ENCODE measurements around the gene MAPRE2. TPM values are rescaled to one million over a fixed set of nuclear protein-coding genes. Genes with fewer than 3 reads are reported as not detected.

MAPRE2 gene
- total RNA-seq = 10 to 100 TPM; 21.2 to 35.5 (median 27.8) TPM

DNA sequence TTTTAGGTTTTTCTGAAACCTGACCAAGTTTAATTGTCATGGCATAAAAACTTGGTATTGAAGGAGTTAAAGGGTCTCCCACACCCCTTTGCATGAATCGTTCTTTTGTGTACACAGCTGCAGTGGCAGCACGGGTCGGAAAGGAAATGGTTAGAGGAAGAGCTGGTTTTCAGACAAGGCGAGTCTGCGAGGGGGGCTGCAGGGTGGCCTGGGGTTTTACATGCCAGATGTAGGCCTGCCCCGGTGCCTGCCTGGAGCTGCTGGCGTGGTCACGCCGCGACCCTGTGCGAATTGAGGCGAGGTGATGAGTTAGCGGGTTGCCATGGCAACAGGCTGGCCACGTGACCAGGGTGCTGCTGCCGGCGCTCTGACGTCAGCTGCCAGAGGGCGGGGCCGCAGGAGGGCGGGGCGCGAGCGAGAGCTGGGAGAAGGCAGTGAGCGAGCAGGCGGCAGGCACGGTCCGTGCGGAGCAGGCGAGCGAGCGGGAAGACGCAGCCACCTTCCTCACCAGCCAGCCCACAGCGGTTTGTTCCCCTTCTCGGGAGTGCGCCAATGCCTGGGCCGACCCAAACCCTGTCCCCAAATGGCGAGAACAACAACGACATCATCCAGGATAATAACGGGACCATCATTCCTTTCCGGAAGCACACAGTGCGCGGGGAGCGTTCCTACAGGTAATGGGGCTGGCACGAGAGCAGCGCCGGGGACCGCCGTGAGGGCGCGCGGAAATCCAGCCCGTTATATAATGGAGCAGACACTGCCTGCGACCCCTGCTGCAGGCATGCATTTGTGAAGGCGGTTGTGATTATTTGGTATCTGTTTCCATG is at the start of gene MAPRE2:
Gene MAPRE2 (plus strand): TSS at position 426 of the 827 bp plus-strand sequence. CDS start 127 bp downstream, at position 553.
- peak within 1 kb of the TSS; percentile 82 to 90 (median 88) for H3K27ac ChIP-seq
- ATAC-seq (ENCODE audit: low FRiP score in 2 of 2) (peak; percentile 98), DNase-seq (peak; percentile 100)
- WGBS, 2 donors = 0% methylated on average over 4 to 44 of the region's 54 CpGs
- peak within 1 kb of the TSS; percentile 72 to 93 (median 74) for H3K4me3 ChIP-seq
- H3K4me1 ChIP-seq = peaks cover 38 to 43% (median 42%) of the 10 kb centered on the region in 4 donors
- no peaks in the 10 kb centered on the region for H3K36me3 ChIP-seq
- TF ChIP-seq EP300 (IDR thresholded peaks at IDR 0.05) = peak in 1 of 4 donors; percentile 42
- peak; percentile 94 to 98 for TF ChIP-seq POLR2AphosphoS5 (IDR thresholded peaks at IDR 0.05)
- TF ChIP-seq, protein P1, sequence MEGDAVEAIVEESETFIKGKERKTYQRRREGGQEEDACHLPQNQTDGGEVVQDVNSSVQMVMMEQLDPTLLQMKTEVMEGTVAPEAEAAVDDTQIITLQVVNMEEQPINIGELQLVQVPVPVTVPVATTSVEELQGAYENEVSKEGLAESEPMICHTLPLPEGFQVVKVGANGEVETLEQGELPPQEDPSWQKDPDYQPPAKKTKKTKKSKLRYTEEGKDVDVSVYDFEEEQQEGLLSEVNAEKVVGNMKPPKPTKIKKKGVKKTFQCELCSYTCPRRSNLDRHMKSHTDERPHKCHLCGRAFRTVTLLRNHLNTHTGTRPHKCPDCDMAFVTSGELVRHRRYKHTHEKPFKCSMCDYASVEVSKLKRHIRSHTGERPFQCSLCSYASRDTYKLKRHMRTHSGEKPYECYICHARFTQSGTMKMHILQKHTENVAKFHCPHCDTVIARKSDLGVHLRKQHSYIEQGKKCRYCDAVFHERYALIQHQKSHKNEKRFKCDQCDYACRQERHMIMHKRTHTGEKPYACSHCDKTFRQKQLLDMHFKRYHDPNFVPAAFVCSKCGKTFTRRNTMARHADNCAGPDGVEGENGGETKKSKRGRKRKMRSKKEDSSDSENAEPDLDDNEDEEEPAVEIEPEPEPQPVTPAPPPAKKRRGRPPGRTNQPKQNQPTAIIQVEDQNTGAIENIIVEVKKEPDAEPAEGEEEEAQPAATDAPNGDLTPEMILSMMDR (IDR thresholded peaks at IDR 0.05) = no peak
- peak in 3 of 4 donors; percentile 83 to 97 (median 95) for TF ChIP-seq POLR2A (IDR thresholded peaks at IDR 0.05)
- no peaks in the 10 kb centered on the region for H3K27me3 ChIP-seq
- no peaks in the 10 kb centered on the region for H3K9me3 ChIP-seq

- ATAC-seq (ENCODE audit: low FRiP score in 2 of 2) (no peak), DNase-seq (no peak)
- no peak overlapping the region for H3K27ac ChIP-seq
- TF ChIP-seq EP300 (IDR thresholded peaks at IDR 0.05) (no peak), POLR2AphosphoS5 (IDR thresholded peaks at IDR 0.05) (no peak), POLR2A (IDR thresholded peaks at IDR 0.05) (no peak)
- TF ChIP-seq, protein P1 (IDR thresholded peaks at IDR 0.05) = no peak
- no peaks in the 10 kb centered on the region for H3K9me3 ChIP-seq
- WGBS, 2 donors = 95 to 96% methylated on average over 3 of the region's 3 CpGs
- no peaks in the 10 kb centered on the region for H3K36me3 ChIP-seq
- no peak overlapping the region for H3K4me3 ChIP-seq
- H3K27me3 ChIP-seq = no peaks in the 10 kb centered on the region
- H3K4me1 ChIP-seq = no peaks in the 10 kb centered on the region
Observed at GRCh38 chr18:34991561-34991960, 49.7 kb upstream of the MAPRE2 start.

DNA sequence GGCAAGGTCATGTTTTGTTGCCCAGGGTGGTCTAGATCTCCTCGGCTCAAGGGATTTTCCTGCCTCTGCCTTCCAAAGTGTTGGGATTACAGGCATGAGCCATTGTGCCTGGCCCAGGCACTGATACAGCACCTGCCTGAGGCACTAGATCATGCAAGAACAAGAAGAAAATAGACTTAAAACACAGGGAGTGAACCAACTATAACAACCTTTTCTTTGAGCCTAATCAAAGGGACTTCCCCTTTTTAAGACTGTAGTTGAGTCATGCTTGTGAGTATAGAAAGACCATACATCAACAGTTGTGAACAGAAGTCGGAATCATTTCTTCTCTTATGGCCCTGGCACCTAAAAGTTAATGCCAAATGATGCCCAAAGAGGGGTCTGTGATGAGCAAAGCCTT is 47.9 kb upstream of the MAPRE2 start:
- no peaks in the 10 kb centered on the region for H3K27me3 ChIP-seq
- no peaks in the 10 kb centered on the region for H3K9me3 ChIP-seq
- no peak overlapping the region for H3K27ac ChIP-seq
- H3K4me1 ChIP-seq = no peaks in the 10 kb centered on the region
- TF ChIP-seq EP300 (IDR thresholded peaks at IDR 0.05) = no peak
- TF ChIP-seq POLR2AphosphoS5 (IDR thresholded peaks at IDR 0.05) = no peak
- TF ChIP-seq, protein P1 (IDR thresholded peaks at IDR 0.05) = no peak
- no peak for TF ChIP-seq POLR2A (IDR thresholded peaks at IDR 0.05)
- WGBS, 2 donors = 87 to 88% methylated on average over 2 of the region's 2 CpGs
- no peak for ATAC-seq (ENCODE audit: low FRiP score in 2 of 2)
- no peaks in the 10 kb centered on the region for H3K36me3 ChIP-seq
- no peak for DNase-seq
- no peak overlapping the region for H3K4me3 ChIP-seq

GRCh38 chr18:34995746-34996145 is 45.5 kb upstream of the MAPRE2 start:
- TF ChIP-seq, protein P1 (IDR thresholded peaks at IDR 0.05) = no peak
- TF ChIP-seq POLR2A (IDR thresholded peaks at IDR 0.05) (no peak), POLR2AphosphoS5 (IDR thresholded peaks at IDR 0.05) (no peak), EP300 (IDR thresholded peaks at IDR 0.05) (no peak)
- WGBS, 2 donors = 91 to 96% methylated on average over 5 of the region's 5 CpGs
- Histone ChIP-seq H3K36me3 (no peaks in the 10 kb centered on the region), H3K4me3 (no peak overlapping the region), H3K4me1 (no peaks in the 10 kb centered on the region), H3K9me3 (no peaks in the 10 kb centered on the region), H3K27ac (no peak overlapping the region), H3K27me3 (no peaks in the 10 kb centered on the region)
- ATAC-seq (ENCODE audit: low FRiP score in 2 of 2) (no peak), DNase-seq (no peak)

Data from upper lobe of left lung (tissue), 6 donors.